ENCODE results near the gene AGAP5.

- TF ChIP-seq POLR2AphosphoS5 (IDR thresholded peaks at IDR 0.05; ENCODE audit: low read depth, low read length) (no peak), FOXM1 (IDR thresholded peaks at IDR 0.05; ENCODE audit: low read depth) (no peak), SMC3 (IDR thresholded peaks at IDR 0.05; ENCODE audit: low read depth, low read length) (no peak), EP300 (IDR thresholded peaks at IDR 0.05; ENCODE audit: borderline replicate concordance in 1 of 2, low read depth in 1 of 2, low read length in 1 of 2) (no peak), CTCF (IDR thresholded peaks at IDR 0.05) (no peak), NRF1 (IDR thresholded peaks at IDR 0.05; ENCODE audit: low read depth, low read length) (no peak), RFX5 (IDR thresholded peaks at IDR 0.05; ENCODE audit: low read length) (no peak), MEF2A (IDR thresholded peaks at IDR 0.05; ENCODE audit: borderline replicate concordance, low read depth) (no peak), FOXJ3 (CRISPR knock-in tag; IDR thresholded peaks at IDR 0.05) (no peak), YY1 (IDR thresholded peaks at IDR 0.05; ENCODE audit: low read depth) (no peak)
These were observed 47.2 kb downstream of the AGAP5 start for GRCh38 chr10:73650537-73651331.
